ENCODE results near the gene NOC2L. TPM values are rescaled to one million over a fixed set of nuclear protein-coding genes. Genes with fewer than 3 reads are reported as not detected.
"Not testable (repeated sequence)": the region's sequence is repeated elsewhere in the genome, so short reads cannot be mapped to it uniquely, and the experiment has no call there.

The NOC2L gene
- total RNA-seq, 4 donors from 2014 or later = 31.9 to 39.8 (median 34.6) TPM

DNA sequence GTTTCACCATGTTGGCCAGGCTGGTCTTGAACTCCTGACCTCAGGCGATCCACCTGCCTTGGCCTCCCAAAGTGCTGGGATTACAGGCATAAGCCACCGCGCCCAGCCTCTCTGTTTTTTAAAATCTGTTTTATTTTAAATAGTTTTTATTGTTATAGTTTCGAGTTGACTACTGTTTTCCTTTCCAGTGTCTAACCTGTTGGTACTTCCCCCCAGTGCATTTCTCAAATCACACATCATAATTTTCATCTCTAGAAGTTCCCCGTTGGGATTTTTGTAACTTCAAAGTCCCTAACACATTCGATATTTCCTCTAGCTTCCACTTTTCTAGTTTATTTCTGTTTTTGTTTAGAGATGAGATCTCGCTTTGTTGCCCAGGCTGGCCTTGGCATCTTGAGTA lies 33.3 kb upstream of the NOC2L start:
- intact Hi-C loops (cut with DNase I) = no loop called here
- Histone ChIP-seq H3K27ac (no peak overlapping the region), H3K36me3 (no peaks in the 10 kb centered on the region), H3K4me3 (replicated peaks in 1 of 3) (no peak overlapping the region), H3K27me3 (no peaks in the 10 kb centered on the region), H3K4me1 (no peaks in the 10 kb centered on the region), H3K9me3 (no peaks in the 10 kb centered on the region)
- no peak for TF ChIP-seq POLR2A (IDR thresholded peaks at IDR 0.05)
- TF ChIP-seq, protein P1, sequence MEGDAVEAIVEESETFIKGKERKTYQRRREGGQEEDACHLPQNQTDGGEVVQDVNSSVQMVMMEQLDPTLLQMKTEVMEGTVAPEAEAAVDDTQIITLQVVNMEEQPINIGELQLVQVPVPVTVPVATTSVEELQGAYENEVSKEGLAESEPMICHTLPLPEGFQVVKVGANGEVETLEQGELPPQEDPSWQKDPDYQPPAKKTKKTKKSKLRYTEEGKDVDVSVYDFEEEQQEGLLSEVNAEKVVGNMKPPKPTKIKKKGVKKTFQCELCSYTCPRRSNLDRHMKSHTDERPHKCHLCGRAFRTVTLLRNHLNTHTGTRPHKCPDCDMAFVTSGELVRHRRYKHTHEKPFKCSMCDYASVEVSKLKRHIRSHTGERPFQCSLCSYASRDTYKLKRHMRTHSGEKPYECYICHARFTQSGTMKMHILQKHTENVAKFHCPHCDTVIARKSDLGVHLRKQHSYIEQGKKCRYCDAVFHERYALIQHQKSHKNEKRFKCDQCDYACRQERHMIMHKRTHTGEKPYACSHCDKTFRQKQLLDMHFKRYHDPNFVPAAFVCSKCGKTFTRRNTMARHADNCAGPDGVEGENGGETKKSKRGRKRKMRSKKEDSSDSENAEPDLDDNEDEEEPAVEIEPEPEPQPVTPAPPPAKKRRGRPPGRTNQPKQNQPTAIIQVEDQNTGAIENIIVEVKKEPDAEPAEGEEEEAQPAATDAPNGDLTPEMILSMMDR (IDR thresholded peaks at IDR 0.05) = no peak
- no peak for DNase-seq
- WGBS, 2 donors = 92 to 95% methylated on average over 7 of the region's 7 CpGs

GRCh38 chr1:991895-992294 lies 32.8 kb upstream of the NOC2L start:
- TF ChIP-seq, protein P1 (IDR thresholded peaks at IDR 0.05) = no peak
- no peak for TF ChIP-seq POLR2A (IDR thresholded peaks at IDR 0.05)
- no peaks in the 10 kb centered on the region for H3K36me3 ChIP-seq
- WGBS, 2 donors = 96% methylated on average over 10 of the region's 10 CpGs
- H3K27ac ChIP-seq = no peak overlapping the region
- DNase-seq = no peak
- H3K4me1 ChIP-seq = no peaks in the 10 kb centered on the region
- no peak overlapping the region for H3K4me3 ChIP-seq (replicated peaks in 1 of 3)
- no peaks in the 10 kb centered on the region for H3K9me3 ChIP-seq
- intact Hi-C loops (cut with DNase I) = no loop called here
- no peaks in the 10 kb centered on the region for H3K27me3 ChIP-seq

GRCh38 chr1:991275-991674 lies 32.2 kb upstream of the NOC2L start:
- H3K9me3 ChIP-seq; intact Hi-C loops (cut with DNase I); H3K27ac ChIP-seq; H3K27me3 ChIP-seq; H3K36me3 ChIP-seq; H3K4me3 ChIP-seq (replicated peaks in 1 of 3); DNase-seq; H3K4me1 ChIP-seq: not testable (repeated sequence)
- WGBS, 2 donors = 90 to 92% methylated on average over 6 of the region's 6 CpGs

DNA sequence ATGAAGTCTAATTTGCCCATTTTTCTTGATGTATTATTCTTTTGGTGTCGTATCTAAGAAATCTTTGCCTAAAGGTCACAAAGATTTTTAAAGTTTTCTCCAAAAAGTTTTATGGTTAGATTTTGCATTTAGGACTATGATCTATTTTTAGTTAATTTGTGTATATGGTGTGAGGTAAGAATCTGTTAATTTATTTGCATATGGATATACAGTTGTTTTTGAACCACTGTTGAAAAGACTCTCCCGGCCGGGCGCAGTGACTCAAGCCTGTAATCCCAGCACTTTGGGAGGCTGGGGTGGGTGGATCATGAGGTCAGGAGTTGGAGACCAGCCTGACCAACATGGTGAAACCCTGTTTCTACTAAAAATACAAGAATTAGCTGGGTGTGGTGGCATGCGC lies 29.0 kb upstream of the NOC2L start:
- H3K4me3 ChIP-seq (replicated peaks in 1 of 3); H3K9me3 ChIP-seq; H3K36me3 ChIP-seq; H3K4me1 ChIP-seq; H3K27me3 ChIP-seq; DNase-seq; intact Hi-C loops (cut with DNase I); H3K27ac ChIP-seq: not testable (repeated sequence)
- 87 to 88% methylated on average over 5 of the region's 5 CpGs for WGBS, 2 donors

GRCh38 chr1:985126-985525 lies 26.1 kb upstream of the NOC2L start:
- Histone ChIP-seq H3K4me1 (no peaks in the 10 kb centered on the region), H3K4me3 (replicated peaks in 1 of 3) (no peak overlapping the region), H3K36me3 (no peaks in the 10 kb centered on the region), H3K27ac (no peak overlapping the region), H3K9me3 (no peaks in the 10 kb centered on the region), H3K27me3 (no peaks in the 10 kb centered on the region)
- DNase-seq = no peak
- WGBS, 2 donors = 79 to 82% methylated on average over 13 of the region's 13 CpGs
- intact Hi-C loops (cut with DNase I) = no loop called here
- no peak for TF ChIP-seq POLR2A (IDR thresholded peaks at IDR 0.05)
- TF ChIP-seq, protein P1 (IDR thresholded peaks at IDR 0.05) = no peak

- TF ChIP-seq POLR2A (IDR thresholded peaks at IDR 0.05) = no peak
- TF ChIP-seq, protein P1 (IDR thresholded peaks at IDR 0.05) = peak in 1 of 6 experiments; percentile 11
- Histone ChIP-seq H3K4me3 (replicated peaks in 1 of 3) (no peak overlapping the region), H3K4me1 (no peaks in the 10 kb centered on the region), H3K9me3 (no peaks in the 10 kb centered on the region), H3K27ac (no peak overlapping the region), H3K27me3 (no peaks in the 10 kb centered on the region), H3K36me3 (no peaks in the 10 kb centered on the region)
- DNase-seq = no peak
- intact Hi-C loops (cut with DNase I) = no loop called here
- WGBS, 2 donors = 53 to 56% methylated on average over 12 of the region's 12 CpGs
These were observed 25.4 kb upstream of the NOC2L start for GRCh38 chr1:984476-984814.

All from thyroid gland (tissue), 4 donors.